Limb (tissue), 2 donors: ENCODE results near the gene CBARP.
"Not testable (repeated sequence)": the region's sequence is repeated elsewhere in the genome, so short reads cannot be mapped to it uniquely, and the experiment has no call there.

Source experiments
- DNase-seq, 2 donors: peaks; one replicate each; pipeline ENCODE4 v3.0.0-alpha.2; 2016; ENCODE audit errors: extremely low spot score in 2 of 2

CBARP gene

GRCh38 chr19:1213391-1214286 is 24.2 kb downstream of the CBARP start:
- peak in 1 of 2 donors; percentile 13 for DNase-seq

DNA sequence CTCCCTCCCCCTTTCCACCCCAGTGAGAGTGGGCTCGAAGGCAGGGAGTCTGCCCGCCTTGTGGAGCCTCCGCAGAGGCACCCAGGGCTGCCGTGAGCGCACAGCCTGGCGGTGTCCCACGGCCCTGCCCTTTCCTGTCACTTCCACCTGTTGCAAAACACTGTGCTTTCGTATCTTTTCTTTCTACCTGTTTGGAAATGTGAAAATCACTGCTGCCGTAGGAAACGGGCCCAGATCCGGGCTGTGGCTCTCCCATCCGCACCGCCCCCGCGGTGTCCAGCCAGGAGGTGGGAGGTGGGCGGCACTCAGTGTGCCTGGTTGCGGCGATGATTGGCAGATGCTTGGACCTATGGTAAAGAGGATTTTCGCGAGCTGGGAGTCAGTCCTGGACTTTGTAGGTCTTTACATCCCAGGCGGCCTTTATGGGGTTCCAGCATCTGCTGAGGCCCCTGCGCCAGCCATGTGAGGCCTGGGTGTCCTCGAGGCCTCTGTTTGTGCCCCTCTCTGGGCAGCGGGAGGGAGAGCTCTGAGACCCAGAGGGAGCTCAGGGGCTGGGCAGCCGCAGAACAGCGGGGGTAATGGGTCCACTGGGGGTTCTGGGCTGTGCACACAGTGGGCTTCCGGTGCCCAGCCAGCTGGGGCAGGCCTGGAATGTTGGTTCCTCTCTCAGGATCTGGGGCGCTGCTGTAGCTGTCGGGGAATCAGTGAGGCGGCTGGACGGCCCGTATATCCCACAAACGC is 26.1 kb downstream of the CBARP start:
- DNase-seq = no peak

DNA sequence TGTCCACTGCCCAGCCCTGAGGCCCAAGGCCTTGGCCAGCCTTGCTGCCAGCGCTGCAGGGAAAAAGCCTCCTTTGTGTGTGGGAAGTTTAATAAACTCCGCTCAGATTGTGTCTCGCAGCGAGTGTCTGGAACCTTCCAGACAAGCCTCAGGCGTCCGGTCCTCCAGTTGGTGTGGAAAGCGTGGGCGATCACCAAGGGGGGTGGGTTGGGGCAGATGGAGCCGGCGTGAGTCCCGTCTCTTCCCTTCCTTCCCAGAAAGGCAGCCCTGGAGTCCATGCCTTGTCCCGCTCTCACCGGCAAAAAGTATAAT is 27.6 kb downstream of the CBARP start:
- DNase-seq = no peak

DNA sequence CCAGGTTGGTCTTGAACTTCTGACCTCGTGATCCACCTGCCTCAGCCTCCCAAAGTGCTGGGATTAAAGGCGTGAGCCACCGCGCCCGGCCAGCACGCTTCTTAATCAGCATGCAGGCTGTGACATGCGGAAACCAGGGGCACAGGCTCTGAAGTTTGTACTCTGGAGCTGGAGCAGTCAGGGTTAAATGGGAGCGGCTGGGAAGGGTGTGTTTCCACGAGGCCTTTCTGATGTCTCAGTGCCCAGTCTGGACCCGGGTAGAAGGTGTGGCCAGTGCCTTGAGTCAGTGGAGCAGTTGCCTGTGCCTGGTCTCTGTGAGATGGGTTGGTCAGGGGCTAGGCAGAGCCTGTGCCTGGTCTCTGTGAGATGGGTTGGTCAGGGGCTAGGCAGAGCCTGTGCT is 29.0 kb downstream of the CBARP start:
- DNase-seq = not testable (repeated sequence)

GRCh38 chr19:1206864-1207450 is 30.8 kb downstream of the CBARP start:
- peak in 1 of 2 donors; percentile 50 for DNase-seq

GRCh38 chr19:1206150-1206863 is 31.5 kb downstream of the CBARP start:
- peak in 1 of 2 donors; percentile 51 for DNase-seq

DNA sequence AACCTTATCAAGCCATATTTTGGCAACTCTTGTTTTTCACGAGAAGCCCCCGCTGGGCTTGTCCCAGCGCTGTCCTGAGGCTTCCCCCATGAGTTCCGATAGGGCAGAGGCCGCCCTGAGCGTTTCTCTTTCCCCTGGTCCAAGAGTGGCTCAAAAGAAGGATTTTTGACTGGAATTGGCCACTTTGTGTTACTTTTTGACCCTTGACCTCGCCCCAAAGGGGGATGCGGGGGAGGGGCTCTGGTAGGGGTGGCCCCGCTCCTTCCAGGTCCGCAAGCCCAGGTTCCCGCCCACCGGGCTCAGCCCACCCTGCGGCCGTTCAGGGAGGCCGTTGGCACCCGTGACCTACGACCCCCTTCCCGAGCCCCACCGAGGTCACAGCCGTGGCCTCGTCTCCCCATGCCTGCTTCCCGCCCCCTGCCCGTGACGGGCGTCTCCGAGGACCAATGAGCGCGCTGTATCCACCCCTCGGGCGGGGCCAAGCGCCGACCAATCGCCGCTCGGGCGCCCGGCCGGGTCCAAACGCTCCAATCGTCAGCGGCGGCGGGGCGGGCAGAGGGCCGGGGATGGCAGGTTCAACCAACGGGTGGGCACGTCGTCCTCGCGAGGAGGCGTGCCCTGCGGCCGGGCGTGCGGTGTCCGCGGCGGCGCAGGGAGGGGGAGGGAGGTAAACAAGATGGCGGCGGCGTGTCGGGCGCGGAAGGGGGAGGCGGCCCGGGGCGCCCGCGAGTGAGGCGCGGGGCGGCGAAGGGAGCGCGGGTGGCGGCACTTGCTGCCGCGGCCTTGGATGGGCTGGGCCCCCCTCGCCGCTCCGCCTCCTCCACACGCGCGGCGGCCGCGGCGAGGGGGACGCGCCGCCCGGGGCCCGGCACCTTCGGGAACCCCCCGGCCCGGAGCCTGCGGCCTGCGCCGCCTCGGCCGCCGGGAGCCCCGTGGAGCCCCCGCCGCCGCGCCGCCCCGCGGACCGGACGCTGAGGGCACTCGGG is 32.4 kb downstream of the CBARP start, which contains the start of gene STK11:
Gene STK11 (plus strand): TSS at position 665 of the 986 bp plus-strand sequence. CDS start 1,136 bp downstream, outside the sequence.
- peak; percentile 97 to 100 for DNase-seq

- not testable (repeated sequence) for DNase-seq
Observed at GRCh38 chr19:1200614-1201013, 37.2 kb downstream of the CBARP start.

GRCh38 chr19:1199531-1199930 is 38.3 kb downstream of the CBARP start:
- DNase-seq = no peak

DNA sequence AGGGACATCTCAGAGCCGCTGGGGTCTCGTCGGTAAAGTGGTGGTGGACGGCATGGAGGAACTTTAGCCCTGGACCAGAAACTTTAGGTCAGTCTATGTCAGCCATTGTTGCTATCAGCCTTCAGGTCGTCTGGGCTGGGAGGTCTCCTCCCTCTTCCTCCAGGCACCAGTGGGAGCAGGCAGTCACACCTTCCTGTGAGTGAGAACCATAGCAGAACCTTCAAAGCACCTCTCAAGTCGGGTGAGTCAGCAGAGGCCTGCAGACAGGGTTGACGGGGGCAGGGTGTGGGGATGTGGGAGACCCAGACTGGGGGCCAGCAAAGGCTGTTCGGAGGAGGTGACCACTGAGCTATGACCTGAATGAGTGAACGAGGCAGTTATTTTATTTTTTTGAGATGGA is 48.4 kb downstream of the CBARP start:
- DNase-seq = no peak

- no peak for DNase-seq
Observed at GRCh38 chr19:1183543-1184172, 54.1 kb downstream of the CBARP start.

GRCh38 chr19:1182727-1183126 is 55.1 kb downstream of the CBARP start:
- DNase-seq = no peak

DNA sequence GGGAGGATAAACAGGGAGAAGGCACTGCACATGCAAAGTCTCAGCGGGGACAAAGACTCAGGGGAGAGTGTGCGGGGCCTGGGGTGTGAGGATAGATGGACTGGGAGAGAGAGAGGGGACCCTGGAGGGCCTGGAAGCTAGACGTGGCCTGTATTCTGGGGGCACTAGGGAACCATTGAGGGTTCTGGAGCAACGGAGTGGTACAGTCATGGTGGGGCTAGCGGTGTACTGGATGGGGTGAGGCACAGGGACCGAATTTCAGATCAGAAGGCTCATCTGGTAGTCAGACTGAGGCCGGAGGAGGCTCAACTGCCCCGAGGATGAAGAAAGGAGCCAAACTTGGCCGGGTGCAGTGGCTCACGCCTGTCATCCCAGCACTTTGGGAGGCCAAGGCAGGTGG is 55.7 kb downstream of the CBARP start:
- DNase-seq = no peak

DNA sequence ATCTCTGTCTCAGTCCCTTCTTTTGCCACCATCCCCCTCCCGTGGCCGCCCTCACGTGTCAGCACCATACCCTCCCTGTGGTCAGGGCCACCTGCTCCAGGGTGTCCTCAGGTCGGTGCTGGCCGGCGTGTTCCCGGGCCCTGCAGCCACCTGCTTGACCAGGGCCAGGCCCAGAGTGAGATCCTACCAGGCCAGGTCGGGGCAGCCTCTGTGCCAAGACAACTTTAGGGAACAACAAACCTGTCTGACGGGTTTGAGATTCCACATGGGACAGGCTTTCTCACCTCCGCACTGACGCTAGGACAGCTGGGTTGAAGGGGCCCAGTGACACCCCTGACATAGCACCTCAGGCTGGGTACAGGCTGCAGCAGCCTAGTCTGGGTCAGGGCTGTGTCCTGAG is 56.2 kb downstream of the CBARP start:
- no peak for DNase-seq
